Measurements from ENCODE around the gene KCNB1.

The KCNB1 gene

GRCh38 chr20:49482621-49483017, at the start of gene KCNB1:
TSS of gene KCNB1 (minus strand) at chr20:49482668. CDS start at chr20:49482480, 188 bp downstream.
- DNase-seq (ENCODE audit: low spot score) = no peak

- no peak for DNase-seq (ENCODE audit: low spot score)
These were observed 47.0 kb upstream of the KCNB1 start for GRCh38 chr20:49529470-49529869.

GRCh38 chr20:49526568-49526967, 44.1 kb upstream of the KCNB1 start:
- DNase-seq (ENCODE audit: low spot score) = no peak

DNA sequence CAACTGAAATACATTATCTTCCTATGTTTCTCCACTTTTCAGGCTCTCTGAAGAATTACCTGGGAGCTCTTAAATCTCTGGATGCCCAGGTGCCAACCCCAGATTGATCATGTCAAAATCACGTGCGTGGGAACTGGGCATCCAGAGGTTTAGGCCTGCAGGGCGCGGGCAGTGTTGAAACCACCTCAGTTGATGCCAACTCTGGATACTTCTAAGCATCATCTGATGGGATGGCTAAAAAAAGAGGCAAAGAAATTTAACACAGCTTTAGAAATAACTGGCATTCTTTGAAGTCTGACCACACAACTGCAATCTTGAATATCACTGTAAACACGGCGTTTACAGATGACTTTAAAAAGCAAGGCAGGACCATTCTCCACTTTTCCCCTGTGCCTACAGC, 43.6 kb upstream of the KCNB1 start:
- no peak for DNase-seq (ENCODE audit: low spot score)

GRCh38 chr20:49523767-49524360, 41.4 kb upstream of the KCNB1 start:
- no peak for DNase-seq (ENCODE audit: low spot score)

DNA sequence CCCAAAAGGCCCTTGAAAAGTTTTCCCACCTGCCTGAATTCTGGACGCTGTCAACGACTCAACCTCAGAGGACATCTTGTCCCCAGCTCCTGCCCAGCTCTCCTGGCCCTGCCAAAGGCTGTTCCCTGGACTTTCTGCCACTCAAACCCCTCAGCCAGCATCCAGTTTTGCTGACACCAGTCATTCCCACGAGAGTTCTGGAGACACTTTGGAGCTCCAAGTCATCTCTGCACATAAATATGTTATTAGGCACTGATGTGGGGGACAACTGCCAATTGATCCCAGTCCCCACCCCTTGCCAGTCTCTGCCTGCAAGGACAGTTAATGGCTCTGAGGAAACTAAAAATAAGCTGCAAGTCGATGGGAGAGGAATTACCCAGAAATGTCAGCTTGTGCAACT, 38.9 kb upstream of the KCNB1 start:
- DNase-seq (ENCODE audit: low spot score) = no peak

DNA sequence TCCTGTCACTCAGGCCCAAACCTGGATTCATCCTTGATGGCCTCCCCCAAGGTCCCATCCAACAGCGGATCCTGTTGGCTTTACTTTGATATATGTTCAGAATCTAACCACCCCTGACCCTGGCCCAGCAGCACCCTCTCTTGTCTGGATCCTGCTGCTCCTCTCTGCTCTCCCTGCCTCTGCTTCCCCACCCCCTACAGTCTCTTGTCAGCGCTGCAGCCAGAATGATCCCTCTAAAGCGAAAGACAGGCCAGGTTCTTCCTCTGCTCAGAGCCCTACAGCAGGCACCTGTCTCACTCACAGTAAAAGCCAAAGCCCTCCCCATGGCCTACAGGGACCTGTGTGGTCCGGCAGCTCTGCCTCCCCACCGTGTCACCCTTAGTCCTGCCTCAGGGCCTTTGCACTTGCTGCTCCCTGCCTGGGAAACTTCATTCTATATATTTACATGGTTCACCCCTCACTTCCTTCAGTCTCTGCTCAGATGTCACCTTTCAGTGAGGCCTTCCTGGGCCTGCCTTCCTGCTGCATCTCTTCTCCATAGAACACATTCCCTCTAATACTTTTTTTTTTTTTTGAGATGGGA, 37.4 kb upstream of the KCNB1 start:
- no peak for DNase-seq (ENCODE audit: low spot score)

DNA sequence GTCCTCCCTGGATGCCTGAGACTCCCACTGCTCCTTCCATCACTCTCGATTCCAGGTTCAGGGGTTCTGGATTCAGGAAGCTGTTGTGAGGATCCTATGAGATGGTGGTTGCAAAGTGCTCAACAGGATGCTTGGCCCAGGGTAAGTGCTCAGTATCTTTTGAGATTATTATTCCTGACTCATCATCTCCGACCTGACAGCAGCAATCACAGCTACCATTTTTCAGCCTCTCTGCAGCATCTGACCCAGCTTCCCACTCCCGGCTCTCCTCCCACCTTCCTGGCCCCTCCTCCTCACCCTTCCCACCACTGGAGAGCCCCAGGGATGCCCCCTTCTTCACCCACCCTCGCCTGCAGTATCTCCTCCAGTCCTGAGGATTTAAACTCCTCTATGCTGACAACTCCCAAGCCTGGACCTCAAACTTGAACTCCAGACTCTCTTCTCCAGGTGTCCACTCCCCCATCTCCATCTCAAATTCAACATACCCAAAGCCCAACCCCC, 36.8 kb upstream of the KCNB1 start:
- DNase-seq (ENCODE audit: low spot score) = no peak

DNA sequence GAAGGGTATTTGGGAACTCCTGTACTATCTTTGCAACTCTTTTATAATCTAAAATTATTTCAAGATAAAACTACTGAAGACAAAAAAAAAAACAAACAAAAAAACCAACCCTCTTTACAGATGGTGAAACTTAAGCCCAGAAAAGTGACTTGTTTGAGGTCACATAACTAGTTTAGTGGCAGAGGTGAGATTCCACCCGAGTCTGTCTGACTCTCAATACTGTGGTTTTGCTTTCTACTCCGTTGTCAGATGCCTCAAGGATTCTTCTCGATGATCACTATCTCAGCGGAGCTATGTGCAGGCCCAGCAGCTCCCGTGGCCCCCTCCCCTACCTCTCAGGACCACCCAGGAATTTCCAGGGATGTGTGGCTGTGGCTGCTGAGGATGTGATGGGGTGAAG, 36.1 kb upstream of the KCNB1 start:
- no peak for DNase-seq (ENCODE audit: low spot score)

DNA sequence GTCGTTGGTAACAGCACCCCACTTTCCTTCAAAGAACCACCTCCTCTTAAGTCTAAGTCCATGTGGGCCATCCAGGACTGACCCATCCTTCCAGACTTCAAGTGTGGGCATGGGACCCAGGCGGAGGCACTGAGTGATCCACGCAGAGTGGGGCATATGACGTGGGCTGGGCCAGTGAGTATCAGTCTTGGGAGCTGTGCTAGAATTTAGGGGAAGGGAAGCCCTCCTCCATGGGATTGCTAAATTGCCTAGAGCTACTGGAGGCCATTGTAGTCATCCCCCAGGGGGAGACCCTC, 35.3 kb upstream of the KCNB1 start:
- no peak for DNase-seq (ENCODE audit: low spot score)

DNA sequence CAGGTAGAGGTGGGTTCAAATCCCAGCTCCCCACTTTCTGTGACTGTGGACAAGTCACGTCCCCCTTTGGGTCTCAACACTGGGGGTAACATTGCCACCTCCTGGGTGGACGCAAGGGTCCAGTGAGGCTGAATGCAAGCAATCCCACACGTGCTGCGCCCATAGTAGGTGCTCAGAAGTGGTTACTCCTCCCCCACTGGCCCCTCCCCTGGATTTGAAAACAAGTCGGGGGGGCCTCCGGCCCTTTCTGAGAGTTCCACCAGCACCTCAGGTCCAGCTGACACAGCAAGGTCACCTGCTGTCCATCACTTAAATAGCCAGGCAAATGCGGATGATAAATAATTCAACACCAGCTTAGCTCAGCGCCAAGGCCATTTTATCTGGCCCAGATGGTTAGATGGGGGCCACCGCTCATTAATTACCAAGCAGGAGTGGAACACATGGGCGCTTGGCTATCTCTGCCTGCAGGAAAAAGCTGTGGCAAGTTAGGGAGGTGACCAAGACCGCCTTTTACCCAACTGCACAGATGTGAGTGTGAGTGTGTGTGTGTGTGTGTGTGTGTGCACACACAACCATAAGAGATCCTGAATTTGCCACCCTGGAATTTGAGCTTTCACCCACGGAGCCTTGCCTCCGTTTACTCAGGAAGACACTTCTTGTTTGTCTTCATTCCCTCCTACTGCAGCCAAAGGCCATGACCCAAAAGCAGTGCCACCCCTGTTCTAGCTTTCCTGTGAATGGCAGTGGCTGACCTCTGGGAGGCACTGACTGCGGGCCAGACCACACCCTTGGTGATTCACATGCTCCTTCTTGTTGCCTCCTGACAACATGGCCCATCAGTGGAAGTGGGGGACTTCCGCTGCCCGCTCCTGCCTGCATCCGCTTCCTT, 34.7 kb upstream of the KCNB1 start:
- no peak for DNase-seq (ENCODE audit: low spot score)

DNA sequence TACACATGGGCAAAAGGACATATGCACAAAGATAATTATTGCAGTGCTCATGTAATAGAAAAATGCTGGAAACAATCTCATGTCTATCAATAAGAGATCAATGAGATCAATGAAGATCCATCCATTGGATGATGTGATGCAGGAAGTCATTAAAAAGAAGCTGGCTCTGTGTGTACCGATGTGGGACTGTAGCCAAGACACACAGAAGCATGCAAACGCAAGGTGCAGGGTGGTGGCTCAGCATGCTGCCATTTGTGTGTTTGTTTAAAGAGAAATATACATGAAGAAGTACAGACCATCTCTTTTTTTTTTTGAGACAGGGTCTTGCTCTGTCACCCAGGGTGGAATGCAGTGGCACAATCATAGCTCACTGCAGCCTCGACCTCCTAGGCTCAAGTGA, 33.1 kb upstream of the KCNB1 start:
- no peak for DNase-seq (ENCODE audit: low spot score)

DNA sequence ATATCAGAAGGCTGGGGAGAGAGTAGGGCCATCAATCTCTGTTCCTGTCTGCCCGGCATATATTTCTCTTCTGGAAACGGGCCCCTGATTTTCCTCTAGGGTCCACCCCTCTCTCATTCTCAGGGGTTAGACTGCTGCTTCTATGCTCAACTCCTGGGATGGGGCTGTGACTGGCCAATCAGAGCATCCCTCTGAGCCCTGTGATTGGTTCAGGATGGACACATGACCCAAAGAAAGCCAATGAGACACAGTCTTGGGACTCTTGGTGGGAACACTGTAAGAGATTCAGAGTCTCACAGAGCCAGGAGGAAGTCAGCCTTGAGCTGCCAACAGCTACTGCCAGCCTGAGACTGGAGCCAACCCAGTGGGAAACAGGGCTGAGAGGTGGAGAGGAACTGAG, 31.0 kb upstream of the KCNB1 start:
- DNase-seq (ENCODE audit: low spot score) = no peak

DNA sequence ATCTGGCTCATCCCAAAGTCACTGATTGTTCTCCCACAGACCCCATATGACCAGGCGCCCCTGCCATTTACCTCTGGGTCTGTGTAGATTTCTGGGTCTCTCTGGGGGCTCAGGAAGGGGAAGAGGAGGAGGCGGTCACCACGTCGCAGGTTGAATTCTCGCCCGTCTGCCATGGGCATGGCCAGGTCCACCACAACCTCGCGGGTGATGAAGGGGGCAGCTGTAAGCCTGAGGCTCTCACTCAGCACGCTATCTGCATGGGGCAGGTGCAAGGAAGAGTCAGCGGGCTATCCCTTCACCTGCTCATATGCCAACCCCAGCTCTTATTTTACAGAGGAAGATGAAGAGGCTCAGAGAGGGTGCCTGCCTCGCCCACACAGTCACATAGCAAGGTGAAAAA, 30.5 kb upstream of the KCNB1 start:
- no peak for DNase-seq (ENCODE audit: low spot score)

DNA sequence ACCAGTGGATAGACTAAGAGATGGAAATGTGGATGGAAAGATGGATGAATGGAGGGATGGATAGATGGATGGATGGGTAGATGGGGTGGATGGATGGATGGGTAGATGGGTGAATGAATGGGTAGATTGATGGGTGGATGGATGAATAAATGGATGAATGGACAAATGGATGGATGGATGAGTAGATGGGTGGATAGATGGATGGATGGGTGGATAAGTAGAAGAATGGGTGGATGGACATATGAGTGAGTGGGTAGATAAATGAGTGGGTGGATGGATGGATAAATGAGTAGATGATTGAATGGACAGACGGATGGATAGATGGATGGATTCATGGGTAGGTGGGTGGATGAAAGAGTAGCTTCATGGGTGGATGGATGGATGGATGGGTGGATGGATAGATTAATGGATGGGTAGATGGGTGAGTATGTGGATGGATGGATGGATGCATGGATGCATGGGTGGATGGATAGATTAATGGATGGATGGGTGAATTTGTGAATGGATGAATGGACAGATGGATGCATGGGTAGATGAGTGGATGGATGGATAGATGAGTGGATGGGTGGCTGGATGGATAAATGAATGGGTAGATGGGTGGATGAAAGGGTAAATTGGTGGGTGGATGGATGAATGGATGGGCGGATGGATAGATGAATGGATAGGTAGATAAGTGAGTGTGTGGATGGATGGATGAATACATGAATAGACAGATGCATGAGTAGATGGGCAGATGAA, 29.5 kb upstream of the KCNB1 start:
- no peak for DNase-seq (ENCODE audit: low spot score)

DNA sequence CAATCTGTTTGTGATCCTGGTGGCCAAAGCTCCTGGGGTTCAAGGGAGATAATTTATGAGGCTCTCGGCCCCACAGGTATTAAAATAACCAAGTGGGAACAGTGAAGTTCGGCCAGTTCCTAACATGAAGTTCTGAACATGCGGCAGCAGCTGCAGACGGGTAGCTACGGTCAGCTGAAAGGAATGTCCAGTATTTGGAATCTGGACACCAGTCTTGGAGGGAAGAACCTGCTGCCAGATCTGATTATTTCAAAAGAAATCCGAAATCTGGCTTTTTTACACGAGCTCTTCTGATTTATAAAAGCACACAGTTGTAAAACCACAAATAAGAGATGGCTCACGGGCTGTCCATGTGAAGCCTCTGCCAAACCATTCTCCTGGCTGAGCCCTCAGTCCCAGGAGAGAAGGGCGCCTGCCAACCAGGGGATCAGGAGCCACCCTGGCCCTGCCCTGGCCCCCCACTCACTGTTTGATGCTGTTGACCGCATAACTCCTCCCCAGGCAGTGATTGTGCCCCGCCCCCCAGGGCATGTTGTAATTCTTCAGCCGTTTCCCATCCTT, 28.2 kb upstream of the KCNB1 start:
- no peak for DNase-seq (ENCODE audit: low spot score)

GRCh38 chr20:49508435-49509199, 26.1 kb upstream of the KCNB1 start:
- peak; percentile 74 for DNase-seq (ENCODE audit: low spot score)

- no peak for DNase-seq (ENCODE audit: low spot score)
These were observed 25.4 kb upstream of the KCNB1 start for GRCh38 chr20:49507741-49508434.

GRCh38 chr20:49505518-49505917, 23.1 kb upstream of the KCNB1 start:
- DNase-seq (ENCODE audit: low spot score) = peak; percentile 51

DNA sequence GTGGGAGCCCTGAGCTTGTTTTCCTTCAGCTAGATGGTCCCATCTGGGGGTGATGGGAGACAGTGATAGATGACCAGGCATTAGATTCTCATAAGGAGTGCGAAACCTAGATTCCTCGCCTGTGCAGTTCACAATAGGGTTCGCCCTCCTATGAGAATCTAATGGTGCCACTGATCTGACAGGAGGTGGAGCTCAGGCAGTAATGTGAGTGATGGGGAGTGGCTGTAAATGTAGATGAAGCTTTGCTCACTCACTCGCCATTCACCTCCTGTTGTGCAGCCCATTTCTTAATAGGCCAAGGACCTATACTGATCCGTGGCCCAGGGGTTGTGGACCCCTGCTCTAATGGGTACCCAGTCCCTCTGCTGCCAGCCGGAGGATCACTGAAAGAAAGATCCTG, 20.7 kb upstream of the KCNB1 start:
- DNase-seq (ENCODE audit: low spot score) = no peak

- DNase-seq (ENCODE audit: low spot score) = no peak
These were observed 19.4 kb upstream of the KCNB1 start for GRCh38 chr20:49501917-49502316.

All from D341Med (cell line).